ENCODE measurements around the gene KCNJ6.

The KCNJ6 gene

DNA sequence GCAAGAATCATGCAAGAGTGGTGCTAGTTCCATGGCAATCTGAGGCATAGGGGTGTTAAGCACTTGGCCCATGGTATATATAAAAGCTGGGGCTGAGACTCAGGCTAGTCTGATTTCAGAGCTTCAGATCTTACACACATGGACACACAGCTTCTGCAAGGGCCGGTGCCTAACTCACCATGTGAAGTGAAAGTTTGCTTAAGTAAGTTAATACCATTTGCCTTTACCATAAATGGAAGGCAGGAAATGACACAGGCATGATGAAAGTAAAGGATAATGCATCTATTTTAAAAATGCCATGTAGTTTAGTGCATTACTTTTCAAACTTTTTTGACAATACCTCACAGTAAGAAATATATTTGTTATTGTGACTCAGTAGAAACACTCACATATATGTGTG is 122.6 kb downstream of the KCNJ6 start:
- TF ChIP-seq, protein P1, sequence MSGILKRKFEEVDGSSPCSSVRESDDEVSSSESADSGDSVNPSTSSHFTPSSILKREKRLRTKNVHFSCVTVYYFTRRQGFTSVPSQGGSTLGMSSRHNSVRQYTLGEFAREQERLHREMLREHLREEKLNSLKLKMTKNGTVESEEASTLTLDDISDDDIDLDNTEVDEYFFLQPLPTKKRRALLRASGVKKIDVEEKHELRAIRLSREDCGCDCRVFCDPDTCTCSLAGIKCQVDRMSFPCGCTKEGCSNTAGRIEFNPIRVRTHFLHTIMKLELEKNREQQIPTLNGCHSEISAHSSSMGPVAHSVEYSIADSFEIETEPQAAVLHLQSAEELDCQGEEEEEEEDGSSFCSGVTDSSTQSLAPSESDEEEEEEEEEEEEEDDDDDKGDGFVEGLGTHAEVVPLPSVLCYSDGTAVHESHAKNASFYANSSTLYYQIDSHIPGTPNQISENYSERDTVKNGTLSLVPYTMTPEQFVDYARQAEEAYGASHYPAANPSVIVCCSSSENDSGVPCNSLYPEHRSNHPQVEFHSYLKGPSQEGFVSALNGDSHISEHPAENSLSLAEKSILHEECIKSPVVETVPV (CRISPR knock-in tag; IDR thresholded peaks at IDR 0.05) = no peak
- no peak for TF ChIP-seq GLIS3 (CRISPR knock-in tag; IDR thresholded peaks at IDR 0.05)
- TF ChIP-seq ZNF70 (CRISPR knock-in tag; IDR thresholded peaks at IDR 0.05) = no peak
- no peak for TF ChIP-seq TCF4 (CRISPR knock-in tag; IDR thresholded peaks at IDR 0.05; ENCODE audit: borderline replicate concordance)
- TF ChIP-seq CSDC2 (CRISPR knock-in tag; IDR thresholded peaks at IDR 0.05) = no peak
- no peak for ATAC-seq

DNA sequence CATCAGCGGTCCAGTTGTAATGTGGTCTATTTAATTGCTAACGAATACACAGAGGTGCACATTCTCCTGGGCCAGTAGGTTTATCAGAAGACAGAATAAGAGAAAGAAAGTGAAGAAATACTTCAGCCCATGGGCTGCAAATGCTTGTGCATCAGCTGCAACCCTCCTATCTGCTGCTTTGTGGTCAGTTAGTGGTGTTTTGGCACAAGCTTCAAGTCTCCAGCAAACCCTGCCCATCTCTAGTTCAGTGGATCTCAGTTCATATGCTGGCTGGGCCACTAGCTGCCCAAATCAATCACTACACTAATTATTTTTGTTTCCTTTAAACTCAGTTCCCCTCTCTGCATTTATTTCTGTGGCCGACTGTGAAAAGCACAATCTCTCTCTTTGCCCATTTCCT is 124.2 kb downstream of the KCNJ6 start:
- no peak for ATAC-seq

DNA sequence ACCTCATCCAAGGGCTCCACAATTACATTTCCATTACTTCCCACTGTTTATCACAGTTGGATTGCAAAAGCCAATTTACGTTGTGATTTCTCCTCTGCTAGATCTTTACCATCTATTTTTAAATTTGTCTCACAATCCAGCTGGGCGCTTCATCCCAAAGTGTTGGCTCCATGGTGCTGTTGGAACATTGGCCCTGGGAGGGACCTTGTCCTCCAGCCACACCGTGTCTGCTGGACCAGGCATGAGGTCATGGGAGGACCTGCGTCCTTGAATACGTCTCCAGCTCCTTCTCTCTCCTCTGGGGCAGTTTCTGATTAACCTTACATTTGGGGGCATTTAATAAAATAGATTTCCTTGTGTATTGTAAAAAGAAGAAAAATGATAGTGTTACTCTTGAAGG is 125.4 kb downstream of the KCNJ6 start:
- TF ChIP-seq CSDC2 (CRISPR knock-in tag; IDR thresholded peaks at IDR 0.05) = no peak
- TF ChIP-seq, protein P2, sequence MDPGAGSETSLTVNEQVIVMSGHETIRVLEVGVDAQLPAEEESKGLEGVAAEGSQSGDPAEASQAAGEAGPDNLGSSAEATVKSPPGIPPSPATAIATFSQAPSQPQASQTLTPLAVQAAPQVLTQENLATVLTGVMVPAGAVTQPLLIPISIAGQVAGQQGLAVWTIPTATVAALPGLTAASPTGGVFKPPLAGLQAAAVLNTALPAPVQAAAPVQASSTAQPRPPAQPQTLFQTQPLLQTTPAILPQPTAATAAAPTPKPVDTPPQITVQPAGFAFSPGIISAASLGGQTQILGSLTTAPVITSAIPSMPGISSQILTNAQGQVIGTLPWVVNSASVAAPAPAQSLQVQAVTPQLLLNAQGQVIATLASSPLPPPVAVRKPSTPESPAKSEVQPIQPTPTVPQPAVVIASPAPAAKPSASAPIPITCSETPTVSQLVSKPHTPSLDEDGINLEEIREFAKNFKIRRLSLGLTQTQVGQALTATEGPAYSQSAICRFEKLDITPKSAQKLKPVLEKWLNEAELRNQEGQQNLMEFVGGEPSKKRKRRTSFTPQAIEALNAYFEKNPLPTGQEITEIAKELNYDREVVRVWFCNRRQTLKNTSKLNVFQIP (CRISPR knock-in tag; IDR thresholded peaks at IDR 0.05; ENCODE audit: borderline replicate concordance, low read depth) = no peak
- no peak for ATAC-seq

More for the DNA sequence above, 124.2 kb downstream of the KCNJ6 start:
- no peak for TF ChIP-seq ISL1 (CRISPR knock-in tag; IDR thresholded peaks at IDR 0.05)
- no peak for TF ChIP-seq ZNF565 (CRISPR knock-in tag; conservative IDR thresholded peaks at IDR 0.05; ENCODE audit: low read depth)

DNA sequence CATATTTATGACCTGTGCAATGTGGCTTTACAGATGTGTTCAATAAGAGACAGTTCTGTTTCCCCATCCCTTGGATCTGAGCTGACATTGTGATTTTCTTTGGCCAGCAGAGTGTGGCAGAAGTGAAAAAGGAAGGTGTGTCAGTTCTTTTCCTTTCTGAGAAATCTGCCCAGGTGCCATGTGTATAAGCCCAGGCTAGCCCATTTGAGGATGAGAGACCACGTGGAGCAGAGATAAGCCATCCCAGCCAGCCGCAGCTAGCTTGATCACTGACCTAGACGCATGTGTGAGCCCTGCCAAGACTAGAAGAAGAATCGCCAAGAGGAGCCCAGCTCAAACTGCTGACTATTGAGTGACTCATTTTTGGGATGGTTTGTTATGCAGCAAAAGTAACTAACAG is 127.8 kb downstream of the KCNJ6 start:
- TF ChIP-seq, protein P1 (CRISPR knock-in tag; IDR thresholded peaks at IDR 0.05) = no peak
- TF ChIP-seq PPARA (CRISPR knock-in tag; IDR thresholded peaks at IDR 0.05; ENCODE audit: borderline replicate concordance) = no peak
- TF ChIP-seq, protein P2 (CRISPR knock-in tag; IDR thresholded peaks at IDR 0.05; ENCODE audit: borderline replicate concordance, low read depth) = no peak
- TF ChIP-seq ZFP3 (CRISPR knock-in tag; IDR thresholded peaks at IDR 0.05) = no peak
- TF ChIP-seq RARB (CRISPR knock-in tag; IDR thresholded peaks at IDR 0.05) = no peak
- TF ChIP-seq GLIS3 (CRISPR knock-in tag; IDR thresholded peaks at IDR 0.05) = no peak
- TF ChIP-seq, protein P3, sequence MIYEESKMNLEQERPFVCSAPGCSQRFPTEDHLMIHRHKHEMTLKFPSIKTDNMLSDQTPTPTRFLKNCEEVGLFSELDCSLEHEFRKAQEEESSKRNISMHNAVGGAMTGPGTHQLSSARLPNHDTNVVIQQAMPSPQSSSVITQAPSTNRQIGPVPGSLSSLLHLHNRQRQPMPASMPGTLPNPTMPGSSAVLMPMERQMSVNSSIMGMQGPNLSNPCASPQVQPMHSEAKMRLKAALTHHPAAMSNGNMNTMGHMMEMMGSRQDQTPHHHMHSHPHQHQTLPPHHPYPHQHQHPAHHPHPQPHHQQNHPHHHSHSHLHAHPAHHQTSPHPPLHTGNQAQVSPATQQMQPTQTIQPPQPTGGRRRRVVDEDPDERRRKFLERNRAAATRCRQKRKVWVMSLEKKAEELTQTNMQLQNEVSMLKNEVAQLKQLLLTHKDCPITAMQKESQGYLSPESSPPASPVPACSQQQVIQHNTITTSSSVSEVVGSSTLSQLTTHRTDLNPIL (CRISPR knock-in tag; IDR thresholded peaks at IDR 0.05; ENCODE audit: low read depth) = no peak
- TF ChIP-seq ARNTL (CRISPR knock-in tag; IDR thresholded peaks at IDR 0.05; ENCODE audit: borderline replicate concordance, low read depth) = no peak
- no peak for TF ChIP-seq CSDC2 (CRISPR knock-in tag; IDR thresholded peaks at IDR 0.05)
- no peak for ATAC-seq

DNA sequence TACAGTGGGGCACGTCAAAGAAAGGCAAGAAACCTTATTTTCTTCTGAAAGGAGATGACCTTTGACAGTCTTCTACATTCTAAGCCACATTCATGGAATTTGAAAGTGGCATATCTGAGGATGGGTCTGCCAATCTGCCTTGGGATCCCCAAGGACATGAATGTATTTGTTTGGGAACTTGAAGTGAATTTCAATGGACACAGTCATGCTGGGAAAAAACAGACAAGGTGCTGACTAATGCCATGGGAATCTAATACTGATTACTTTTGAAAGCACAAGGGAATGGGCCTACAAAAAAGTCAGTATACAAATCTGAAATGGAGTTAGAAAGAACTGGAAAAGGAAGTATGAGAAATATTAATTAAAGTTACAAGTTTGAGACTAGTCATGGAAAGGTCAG is 128.8 kb downstream of the KCNJ6 start:
- TF ChIP-seq, protein P4, sequence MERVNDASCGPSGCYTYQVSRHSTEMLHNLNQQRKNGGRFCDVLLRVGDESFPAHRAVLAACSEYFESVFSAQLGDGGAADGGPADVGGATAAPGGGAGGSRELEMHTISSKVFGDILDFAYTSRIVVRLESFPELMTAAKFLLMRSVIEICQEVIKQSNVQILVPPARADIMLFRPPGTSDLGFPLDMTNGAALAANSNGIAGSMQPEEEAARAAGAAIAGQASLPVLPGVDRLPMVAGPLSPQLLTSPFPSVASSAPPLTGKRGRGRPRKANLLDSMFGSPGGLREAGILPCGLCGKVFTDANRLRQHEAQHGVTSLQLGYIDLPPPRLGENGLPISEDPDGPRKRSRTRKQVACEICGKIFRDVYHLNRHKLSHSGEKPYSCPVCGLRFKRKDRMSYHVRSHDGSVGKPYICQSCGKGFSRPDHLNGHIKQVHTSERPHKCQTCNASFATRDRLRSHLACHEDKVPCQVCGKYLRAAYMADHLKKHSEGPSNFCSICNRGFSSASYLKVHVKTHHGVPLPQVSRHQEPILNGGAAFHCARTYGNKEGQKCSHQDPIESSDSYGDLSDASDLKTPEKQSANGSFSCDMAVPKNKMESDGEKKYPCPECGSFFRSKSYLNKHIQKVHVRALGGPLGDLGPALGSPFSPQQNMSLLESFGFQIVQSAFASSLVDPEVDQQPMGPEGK (CRISPR knock-in tag; IDR thresholded peaks at IDR 0.05; ENCODE audit: borderline replicate concordance) = no peak
- TF ChIP-seq ARNTL (CRISPR knock-in tag; IDR thresholded peaks at IDR 0.05; ENCODE audit: borderline replicate concordance, low read depth) (no peak), SNAI2 (CRISPR knock-in tag; IDR thresholded peaks at IDR 0.05) (no peak), ZNF8 (CRISPR knock-in tag; IDR thresholded peaks at IDR 0.05) (no peak)

More for the DNA sequence above, 128.8 kb downstream of the KCNJ6 start:
- ATAC-seq = no peak

Measured in SK-N-SH treated with all-trans-retinoic acid at 6 μM for 48 hours (cell line).